ENCODE measurements around the gene PPTC7.

Gene PPTC7

GRCh38 chr12:110613771-110614684 lies 30.9 kb upstream of the PPTC7 start, which contains the start of gene TCTN1:
Gene TCTN1 (plus strand): TSS chr12:110614129. CDS start chr12:110614183, 54 bp downstream.
- peak; percentile 92 for DNase-seq (ENCODE audit: low spot score)
- no peak for TF ChIP-seq CTCF (IDR thresholded peaks at IDR 0.05; ENCODE audit: extremely low read depth, missing control alignments)

GRCh38 chr12:110613071-110613770 lies 30.1 kb upstream of the PPTC7 start:
- TF ChIP-seq CTCF (IDR thresholded peaks at IDR 0.05; ENCODE audit: extremely low read depth, missing control alignments): no peak

GRCh38 chr12:110606253-110606611 lies 23.1 kb upstream of the PPTC7 start:
- no peak for TF ChIP-seq CTCF (IDR thresholded peaks at IDR 0.05; ENCODE audit: extremely low read depth, missing control alignments)
- no peak for DNase-seq (ENCODE audit: low spot score)

More at GRCh38 chr12:110613071-110613770, 30.1 kb upstream of the PPTC7 start:
- no peak for DNase-seq (ENCODE audit: low spot score)

GRCh38 chr12:110602085-110602814 lies 19.1 kb upstream of the PPTC7 start:
- DNase-seq (ENCODE audit: low spot score): peak; percentile 63

GRCh38 chr12:110600254-110600653 lies 17.1 kb upstream of the PPTC7 start:
- peak; percentile 47 for DNase-seq (ENCODE audit: low spot score)
- TF ChIP-seq CTCF (IDR thresholded peaks at IDR 0.05; ENCODE audit: extremely low read depth, missing control alignments): no peak

More at GRCh38 chr12:110602085-110602814, 19.1 kb upstream of the PPTC7 start:
- peak; percentile 53 for TF ChIP-seq CTCF (IDR thresholded peaks at IDR 0.05; ENCODE audit: extremely low read depth, missing control alignments)

- DNase-seq (ENCODE audit: low spot score): no peak
- TF ChIP-seq CTCF (IDR thresholded peaks at IDR 0.05; ENCODE audit: extremely low read depth, missing control alignments): no peak
Observed at GRCh38 chr12:110599334-110599733, 16.2 kb upstream of the PPTC7 start.
